Heart right ventricle (tissue), 16 donors: ENCODE measurements around the gene SCD5. TPM values are rescaled to one million over a fixed set of nuclear protein-coding genes. Genes with fewer than 3 reads are reported as not detected.

Experiments used
- ATAC-seq, 8 donors: fragments of 200-7000 bp; cut with Tn5 transposase; one replicate each; pipeline ENCODE4 v1.9.1; 2020; ENCODE audit warnings: mild to moderate bottlenecking in 8 of 8, moderate library complexity in 8 of 8, moderate number of reproducible peaks in 1 of 8
- DNase-seq, 2 donors: peaks; one replicate each; pipeline ENCODE4 v3.0.0-alpha.2; 2020
- H3K27ac ChIP-seq, 10 donors: fragments of 200-600 bp; sonication (generic) in 2 of 10; one replicate each; pipeline versions ENCODE4 v1.5.0 to v1.8.0; 2020 to 2022; ENCODE audit warnings: mild to moderate bottlenecking in 3 of 10
- H3K27me3 ChIP-seq, 7 donors: fragments of 200-600 bp; one replicate each; pipeline ENCODE4 v1.8.0; 2021 to 2022; ENCODE audit warnings: mild to moderate bottlenecking in 2 of 7
- H3K36me3 ChIP-seq, 9 donors: fragments of 200-600 bp; sonication (generic) in 1 of 9; one replicate each; pipeline versions ENCODE4 v1.5.0 to v1.8.0; 2020 to 2022; ENCODE audit warnings: mild to moderate bottlenecking in 2 of 9
- H3K4me1 ChIP-seq, 9 donors: fragments of 200-600 bp; sonication (generic) in 1 of 9; one replicate each; pipeline versions ENCODE4 v1.5.0 to v1.8.0; 2020 to 2022; ENCODE audit warnings: mild to moderate bottlenecking in 4 of 9
- H3K4me3 ChIP-seq, 10 donors: fragments of 200-600 bp; sonication (generic) in 2 of 10; one replicate each; pipeline versions ENCODE4 v1.5.0 to v1.8.0; 2020 to 2022; ENCODE audit warnings: mild to moderate bottlenecking in 7 of 10, moderate library complexity in 2 of 10
- H3K9me3 ChIP-seq, 11 donors: fragments of 200-600 bp in 10 of 11; sonication (generic) in 2 of 11; one replicate each; pipeline versions ENCODE4 v1.5.0 to v1.8.0; 2013 to 2022; ENCODE audit warnings: mild to moderate bottlenecking in 2 of 11, control low read depth in 1 of 11, moderate library complexity in 1 of 11
- WGBS, 2 donors: extraction: QIAGEN DNeasy Blood & Tissue Kit; methylation state at CpG; one replicate each; pipeline ENCODE4 v1.1.7; 2013; ENCODE audit warnings: inconsistent platforms in 1 of 2; 5-methylcytosine and 5-hydroxymethylcytosine counted together
- intact Hi-C, 10 donors: fragments of 100-400 bp; cut with DNase I; formaldehyde crosslinking; loops; one replicate each; pipeline versions ENCODE4 v1.11.1 to v1.14.2; 2022
- polyA plus RNA-seq, 2 donors: library from polyadenylated mRNA; stranded (reverse); fragments of 200-250 nt; gene quantifications; one replicate each; pipeline ENCODE4 v1.2.3, GENCODE V29; 2013
- total RNA-seq, 10 donors: library from RNA; stranded (reverse); fragmentation: NEBNext Ultra II Directional in 3 of 10; extraction: Animal tissue kit (Norgen Biotek cat#: 25700) in 3 of 10; gene quantifications; one replicate each; pipeline versions ENCODE4 v1.2.1 to v1.2.4, GENCODE V29; 2021 to 2023
- TF ChIP-seq, protein P1 (sequence below), 9 donors: fragments of 200-600 bp; sonication (generic) in 2 of 9; IDR thresholded peaks; one replicate each; pipeline versions ENCODE4 v1.5.0 to v1.8.0; 2021 to 2022; ENCODE audit warnings: antibody characterized with exemption in 9 of 9, mild to moderate bottlenecking in 5 of 9, moderate library complexity in 1 of 9
- donor health status: Arrhythmogenic right ventricular cardiomyopathy.
- donor health status: ischemic (EF 13 %, LVEDD 7.1; RV severe dilation, severe dysfunction).
- donor health status: healthy with polysubstance abuse.
- donor health status: DM: no; HTN: yes; CAD: no.
- donor health status: DM: no; HTN: no; CAD: no.
- donor health status: ischemic (EF 25% LVEDD 6.9; RV normal size, moderate dysfunction).
- donor health status: ischemic (EF 25% LVEDD 5.7; RV mildly dilated, moderate dysfunction).
- donor health status: healthy.
- donor health status: DM: yes; HTN: yes; CAD: no.
- donor health status: Ischemic cardiomyopathy.
- donor health status: ischemic (EF 35%, LVEDD 5.7; RV mildly dilated, moderate dysfunction).
- donor health status: nonischemic (EF 11% LVEDD 7.7; RV severe dilation, severe dysfunction).
- donor health status: DM: yes; HTN: yes; CAD: no.
- donor health status: PGD.
- donor health status: ischemic (EF 29% LVEDD 5.4; RV normal size, mild dysfunction).
- donor health status: nonischemic (EF 23%, LVEDD 6.1; RV moderate dilation, normal function).

SCD5 gene
- total and polyA plus RNA-seq, 12 donors = 1.7 to 6.7 (median 3.1) TPM

DNA sequence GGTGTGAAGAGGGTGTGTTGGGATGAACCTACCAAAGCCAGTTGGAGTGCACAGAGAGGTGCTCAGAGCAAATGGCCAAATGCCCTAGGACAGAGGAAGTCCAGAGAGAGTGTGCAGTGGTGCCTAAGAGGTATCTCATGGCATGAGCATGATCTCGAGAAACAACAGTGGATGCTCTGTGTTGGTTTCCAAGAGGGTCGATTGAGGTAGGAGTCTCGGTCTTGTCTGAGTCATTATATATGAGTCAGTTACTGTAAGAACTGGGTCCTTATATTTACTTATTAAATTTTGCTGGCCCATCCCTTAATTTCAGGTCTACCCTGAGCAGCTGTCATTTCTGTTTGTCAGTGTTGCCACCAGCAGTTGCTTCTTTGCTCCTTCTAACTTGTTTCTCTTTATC, 150.2 kb downstream of the SCD5 start:
- TF ChIP-seq, protein P1, sequence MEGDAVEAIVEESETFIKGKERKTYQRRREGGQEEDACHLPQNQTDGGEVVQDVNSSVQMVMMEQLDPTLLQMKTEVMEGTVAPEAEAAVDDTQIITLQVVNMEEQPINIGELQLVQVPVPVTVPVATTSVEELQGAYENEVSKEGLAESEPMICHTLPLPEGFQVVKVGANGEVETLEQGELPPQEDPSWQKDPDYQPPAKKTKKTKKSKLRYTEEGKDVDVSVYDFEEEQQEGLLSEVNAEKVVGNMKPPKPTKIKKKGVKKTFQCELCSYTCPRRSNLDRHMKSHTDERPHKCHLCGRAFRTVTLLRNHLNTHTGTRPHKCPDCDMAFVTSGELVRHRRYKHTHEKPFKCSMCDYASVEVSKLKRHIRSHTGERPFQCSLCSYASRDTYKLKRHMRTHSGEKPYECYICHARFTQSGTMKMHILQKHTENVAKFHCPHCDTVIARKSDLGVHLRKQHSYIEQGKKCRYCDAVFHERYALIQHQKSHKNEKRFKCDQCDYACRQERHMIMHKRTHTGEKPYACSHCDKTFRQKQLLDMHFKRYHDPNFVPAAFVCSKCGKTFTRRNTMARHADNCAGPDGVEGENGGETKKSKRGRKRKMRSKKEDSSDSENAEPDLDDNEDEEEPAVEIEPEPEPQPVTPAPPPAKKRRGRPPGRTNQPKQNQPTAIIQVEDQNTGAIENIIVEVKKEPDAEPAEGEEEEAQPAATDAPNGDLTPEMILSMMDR (IDR thresholded peaks at IDR 0.05) = no peak
- H3K9me3 ChIP-seq = no peaks in the 10 kb centered on the region
- intact Hi-C loops = no loop called here
- ATAC-seq (no peak), DNase-seq (no peak)
- WGBS, 2 donors = 66 to 84% methylated on average over 3 of the region's 3 CpGs
- H3K36me3 ChIP-seq = no peaks in the 10 kb centered on the region
- H3K4me3 ChIP-seq = no peak overlapping the region
- peaks cover 0 to 5% (median 0%) of the 10 kb centered on the region in 9 donors for H3K4me1 ChIP-seq
- H3K27ac ChIP-seq = no peak overlapping the region
- no peaks in the 10 kb centered on the region for H3K27me3 ChIP-seq

DNA sequence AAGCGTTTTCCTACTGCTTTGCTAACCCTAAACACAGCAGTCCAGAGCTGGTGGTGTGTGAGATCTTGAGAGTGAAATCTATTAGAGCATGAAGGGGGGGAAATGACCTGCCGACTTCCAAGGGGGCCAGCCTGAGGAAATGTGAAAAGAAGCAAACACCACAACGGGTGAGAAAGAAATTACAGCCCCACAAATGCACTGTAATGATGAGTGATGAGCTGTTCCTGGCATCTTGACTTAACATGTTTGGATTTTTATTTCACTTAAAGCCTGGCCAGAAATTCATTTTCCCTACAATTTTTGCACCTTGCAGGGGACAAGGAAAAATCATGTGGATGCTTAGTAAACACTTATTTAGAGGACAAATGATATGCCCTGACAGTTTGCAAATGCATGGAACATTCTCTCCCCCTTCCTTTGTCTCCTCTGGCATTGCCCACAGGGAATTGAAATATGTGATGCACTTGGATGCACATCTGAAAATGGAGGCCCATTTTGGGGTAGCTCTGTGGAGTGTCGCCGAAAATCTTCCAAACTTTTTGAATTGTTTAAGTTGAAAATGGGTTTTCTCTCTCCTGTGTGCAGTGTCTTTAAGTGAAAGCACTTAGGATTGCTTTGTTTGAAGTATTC, 152.5 kb downstream of the SCD5 start:
- no peak overlapping the region for H3K4me3 ChIP-seq
- no peaks in the 10 kb centered on the region for H3K27me3 ChIP-seq
- TF ChIP-seq, protein P1 (IDR thresholded peaks at IDR 0.05) = no peak
- H3K4me1 ChIP-seq = no peaks in the 10 kb centered on the region
- intact Hi-C loops = no loop called here
- WGBS, 2 donors = 65 to 70% methylated on average over 5 of the region's 5 CpGs
- H3K36me3 ChIP-seq = no peaks in the 10 kb centered on the region
- H3K27ac ChIP-seq = no peak overlapping the region
- H3K9me3 ChIP-seq = no peaks in the 10 kb centered on the region
- ATAC-seq = no peak
- no peak for DNase-seq

DNA sequence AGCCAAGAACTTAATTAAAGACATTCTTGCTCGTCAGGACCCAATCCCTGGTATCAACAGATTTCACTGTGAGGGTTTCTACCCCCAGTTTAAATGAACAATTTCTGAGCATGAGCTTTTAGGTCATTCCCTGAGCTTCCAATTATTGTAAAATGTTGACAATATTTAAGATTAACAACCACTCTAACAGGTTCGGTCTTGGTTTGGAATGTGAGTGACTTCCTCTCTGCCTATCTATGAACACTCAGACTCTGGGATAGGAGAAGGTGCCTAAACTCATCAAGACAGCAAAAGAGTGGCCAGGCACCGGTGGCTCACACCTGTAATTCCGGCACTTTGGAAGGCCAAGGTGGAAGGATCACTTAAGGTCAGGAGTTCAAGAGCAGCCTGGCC, 153.9 kb downstream of the SCD5 start:
- TF ChIP-seq, protein P1 (IDR thresholded peaks at IDR 0.05) = no peak
- DNase-seq (no peak), ATAC-seq (no peak)
- Histone ChIP-seq H3K4me1 (peaks cover 0 to 12% (median 0%) of the 10 kb centered on the region in 9 donors), H3K27ac (no peak overlapping the region), H3K27me3 (no peaks in the 10 kb centered on the region), H3K36me3 (no peaks in the 10 kb centered on the region), H3K4me3 (no peak overlapping the region), H3K9me3 (no peaks in the 10 kb centered on the region)
- WGBS, 2 donors = 66 to 81% methylated on average over 4 of the region's 4 CpGs
- intact Hi-C loops = no loop called here

DNA sequence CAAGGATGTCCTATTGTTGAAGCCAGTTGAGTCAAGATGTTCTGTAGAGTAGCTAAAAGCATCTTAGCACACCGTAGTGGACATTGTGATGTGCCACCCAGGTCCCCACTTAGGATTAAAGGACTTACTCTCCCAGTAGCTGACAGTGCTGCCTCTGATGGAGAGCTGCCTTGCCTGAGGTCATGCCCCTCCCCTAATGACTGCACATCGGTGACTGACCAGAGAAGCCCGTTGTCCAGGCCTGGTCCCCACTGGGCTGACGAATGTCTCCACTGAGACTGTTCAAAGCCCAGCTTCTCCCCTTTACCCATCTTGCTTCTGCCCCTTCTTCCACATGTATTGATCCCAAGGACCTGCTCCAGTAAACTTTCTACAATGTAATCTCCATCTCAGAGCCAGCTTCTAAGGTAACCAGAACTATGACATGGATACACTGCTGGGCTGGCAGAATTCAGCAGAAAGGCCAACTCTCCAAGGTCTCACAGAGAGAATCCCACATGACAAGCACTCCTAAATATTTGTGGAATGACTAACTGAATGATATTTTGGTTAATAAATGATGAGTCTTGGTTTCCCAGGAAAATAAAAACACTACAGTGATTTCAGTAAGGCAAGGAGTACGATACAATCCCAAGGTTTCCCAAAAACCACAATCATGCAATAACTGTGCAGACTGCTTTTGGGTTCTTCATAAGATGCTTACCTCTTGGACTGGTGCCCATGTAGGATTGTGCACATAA, 154.4 kb downstream of the SCD5 start:
- intact Hi-C loops = no loop called here
- WGBS, 2 donors = 95% methylated on average over 5 of the region's 5 CpGs
- H3K27ac ChIP-seq = no peak overlapping the region
- H3K36me3 ChIP-seq = no peaks in the 10 kb centered on the region
- no peak overlapping the region for H3K4me3 ChIP-seq
- ATAC-seq (no peak), DNase-seq (no peak)
- TF ChIP-seq, protein P1 (IDR thresholded peaks at IDR 0.05) = no peak
- no peaks in the 10 kb centered on the region for H3K27me3 ChIP-seq
- H3K9me3 ChIP-seq = no peaks in the 10 kb centered on the region
- H3K4me1 ChIP-seq = peaks cover 0 to 17% (median 0%) of the 10 kb centered on the region in 9 donors
